ELR (cell line): ENCODE measurements around the gene ROCK2.

Experiments
- DNase-seq: peaks from one replicate; pipeline ENCODE4 v3.0.0-alpha.2; 2015; ENCODE audit warnings: low read depth

The ROCK2 gene

GRCh38 chr2:11309706-11310105 lies 34.7 kb downstream of the ROCK2 start:
- DNase-seq: no peak

DNA sequence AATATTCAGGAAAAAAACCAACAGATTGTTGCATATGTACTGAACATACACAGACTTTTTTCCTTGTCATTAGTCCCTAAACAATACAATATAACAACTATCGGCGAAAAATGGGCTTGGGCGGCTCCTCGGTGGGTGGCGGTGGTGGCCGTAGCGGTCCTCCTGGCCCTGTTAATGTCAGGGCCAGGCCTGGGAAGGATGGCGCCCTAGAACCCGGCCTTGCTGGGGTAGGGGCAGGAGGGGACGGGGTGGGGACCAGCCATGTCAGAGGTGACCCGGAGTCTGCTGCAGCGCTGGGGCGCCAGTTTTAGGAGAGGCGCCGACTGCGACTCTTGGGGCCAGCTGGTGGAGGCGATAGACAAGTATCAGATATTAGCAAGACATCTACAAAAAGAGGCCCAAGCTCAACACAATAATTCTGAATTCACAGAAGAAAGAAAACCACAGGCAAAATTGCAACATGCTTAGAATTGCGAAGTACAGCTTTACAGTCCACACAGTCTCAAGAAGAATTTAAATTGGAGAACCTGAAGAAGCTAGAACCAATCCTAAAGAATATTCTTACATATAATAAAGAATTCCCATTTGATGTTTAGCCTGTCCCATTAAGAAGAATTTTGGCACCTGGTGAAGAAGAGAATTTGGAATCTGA lies 36.5 kb downstream of the ROCK2 start:
- no peak for DNase-seq

- DNase-seq: peak; percentile 70
Observed at GRCh38 chr2:11305958-11306357, 38.5 kb downstream of the ROCK2 start.

DNA sequence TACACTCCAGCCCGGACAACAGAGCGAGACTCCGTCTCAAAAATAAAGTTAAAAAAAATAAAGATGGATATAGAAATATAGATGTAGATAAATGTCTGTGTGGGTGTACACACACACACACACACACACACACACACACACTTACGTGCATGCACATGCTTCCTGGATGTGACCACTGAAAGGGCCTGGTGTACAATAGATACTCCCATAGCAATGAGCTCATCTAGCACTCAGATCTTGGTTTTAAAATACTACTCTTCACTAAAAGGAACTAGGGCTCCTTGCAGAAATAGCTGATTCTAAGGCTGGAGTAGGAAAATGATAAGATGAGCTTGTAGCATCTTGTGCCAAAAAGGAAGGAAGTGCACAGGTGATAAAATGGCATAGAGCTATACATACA lies 39.1 kb downstream of the ROCK2 start:
- DNase-seq: no peak

GRCh38 chr2:11304476-11304875 lies 40.0 kb downstream of the ROCK2 start:
- DNase-seq: no peak

- DNase-seq: no peak
Observed at GRCh38 chr2:11303290-11304013, 41.0 kb downstream of the ROCK2 start.

- no peak for DNase-seq
Observed at GRCh38 chr2:11299439-11299838, 45.0 kb downstream of the ROCK2 start.

DNA sequence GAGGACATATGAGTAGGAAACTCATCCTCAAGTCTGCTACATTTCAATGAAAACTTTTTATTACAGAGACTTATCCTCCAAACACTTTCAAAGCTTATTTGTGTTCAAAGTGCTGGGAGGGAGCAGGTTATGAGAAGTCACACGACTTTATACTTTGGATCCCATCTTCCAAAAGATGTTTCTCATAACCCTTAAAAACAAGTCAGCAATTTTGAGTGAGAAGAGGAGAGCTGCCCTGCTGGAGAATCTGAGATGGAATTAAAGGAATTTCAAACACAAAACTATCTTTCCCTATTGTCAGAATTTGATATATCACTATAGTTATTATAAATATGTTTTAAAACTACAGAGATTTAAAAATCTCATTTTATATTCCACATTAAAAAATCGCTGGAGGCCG lies 45.8 kb downstream of the ROCK2 start:
- DNase-seq: no peak

GRCh38 chr2:11296401-11296800 lies 48.0 kb downstream of the ROCK2 start:
- DNase-seq: no peak

DNA sequence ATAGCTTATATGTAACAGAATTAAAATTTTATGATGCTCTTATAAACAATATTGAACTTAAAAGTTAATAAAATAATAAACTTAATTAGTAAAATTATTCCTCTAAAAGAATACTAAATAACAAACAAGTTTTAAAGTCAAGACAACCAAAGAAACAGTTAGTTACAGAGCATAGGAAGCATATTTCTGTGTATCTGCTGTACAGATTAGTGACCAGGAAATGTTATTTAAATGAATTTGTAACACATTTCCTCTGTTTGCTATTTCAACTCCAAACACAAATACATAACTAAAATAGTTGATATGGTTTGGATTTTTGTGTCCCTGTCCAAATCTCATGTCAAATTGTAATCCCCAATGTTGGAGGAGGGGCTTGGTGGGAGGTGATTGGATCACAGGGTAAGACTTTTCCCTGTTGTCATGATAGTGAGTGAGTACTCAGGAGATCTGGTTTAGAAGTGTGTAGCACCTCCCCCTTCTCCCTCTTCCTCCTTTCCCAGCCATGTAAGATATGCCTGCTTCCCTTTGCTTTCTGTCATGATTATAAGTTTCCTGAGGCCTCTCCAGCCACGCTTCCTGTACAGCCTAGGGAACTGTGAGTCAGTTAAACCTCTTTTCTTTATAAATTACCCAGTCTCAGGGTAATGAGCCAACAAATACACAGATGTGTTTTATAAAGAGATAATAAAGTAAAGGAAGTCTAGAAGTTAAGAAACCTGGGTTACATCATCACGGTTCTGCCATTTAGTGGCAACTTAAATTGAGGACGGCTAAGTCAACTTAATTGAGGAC lies 51.8 kb downstream of the ROCK2 start:
- peak; percentile 23 for DNase-seq

DNA sequence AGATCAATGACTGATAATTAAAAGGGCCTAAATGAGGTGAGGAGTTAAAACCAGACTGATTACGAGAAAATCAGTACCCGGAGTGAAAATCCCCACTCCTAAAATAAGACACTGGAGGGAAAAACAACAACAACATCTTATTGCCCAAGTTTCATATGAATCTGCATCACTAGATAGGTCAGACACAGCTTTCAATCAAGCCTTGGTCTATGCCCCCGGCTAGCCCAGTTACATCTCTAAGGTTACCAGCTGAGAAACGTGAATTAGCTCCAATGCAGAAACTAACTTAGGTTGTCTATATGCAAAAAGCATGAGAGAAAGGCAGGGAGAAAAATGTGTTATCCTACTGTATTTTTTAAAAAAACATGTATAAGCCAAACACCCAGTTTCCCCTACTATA lies 53.7 kb downstream of the ROCK2 start:
- DNase-seq: no peak

DNA sequence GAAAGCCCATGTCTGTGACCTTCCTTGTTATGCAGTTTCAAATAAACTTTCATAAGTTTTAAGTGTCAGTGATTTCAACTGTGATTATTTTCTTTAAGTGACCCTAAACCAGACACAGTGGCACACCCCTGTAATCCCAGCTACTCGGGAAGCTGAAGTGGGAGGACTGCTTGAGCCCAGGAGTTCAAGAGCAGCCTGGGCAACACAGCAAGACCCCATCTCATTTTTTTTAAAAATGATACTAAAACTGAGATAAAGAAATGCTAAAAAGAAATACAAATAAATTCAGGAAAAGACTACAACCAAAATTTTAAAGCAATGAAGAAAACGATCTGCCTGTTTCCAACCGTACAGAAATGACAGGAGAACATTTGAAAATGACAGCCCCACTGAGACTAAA lies 54.2 kb downstream of the ROCK2 start:
- no peak for DNase-seq

DNA sequence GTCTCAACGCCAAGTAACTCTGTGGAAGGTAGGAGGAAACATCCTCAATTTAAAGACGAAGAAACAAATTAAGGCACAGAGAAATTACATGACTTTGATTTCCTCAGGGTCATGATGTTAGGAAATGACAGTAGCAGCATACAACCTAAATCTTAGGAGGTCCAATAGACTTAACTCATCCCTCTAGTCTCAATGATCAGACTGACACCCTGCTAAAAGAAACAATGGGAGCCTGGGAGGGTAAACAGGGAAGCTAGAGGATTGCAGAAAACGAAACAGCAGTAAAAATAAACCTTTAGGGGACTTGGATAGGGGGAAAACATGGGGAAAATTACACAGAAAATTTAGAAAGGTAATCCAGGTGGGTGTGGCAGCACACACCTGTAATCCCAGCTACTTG lies 56.0 kb downstream of the ROCK2 start:
- no peak for DNase-seq

DNA sequence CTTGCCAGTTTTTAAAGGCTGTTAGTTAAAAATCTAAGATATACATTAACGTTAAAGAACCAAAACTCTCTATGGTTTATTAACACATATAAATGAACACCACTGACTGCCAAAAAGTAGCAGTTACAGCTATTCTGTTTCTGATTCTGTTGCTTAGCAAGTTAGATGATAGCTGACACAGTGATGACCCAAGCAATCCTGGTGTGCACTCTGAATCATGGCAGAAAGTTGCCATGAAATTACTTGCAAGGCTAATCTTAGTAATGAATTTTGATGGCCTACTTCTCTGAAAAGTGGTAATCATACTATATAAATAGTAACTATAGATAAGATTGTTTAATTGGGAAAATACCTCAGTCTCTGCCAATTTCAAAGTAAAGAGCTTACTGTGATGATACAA lies 57.7 kb downstream of the ROCK2 start:
- no peak for DNase-seq

GRCh38 chr2:11286323-11286722 lies 58.1 kb downstream of the ROCK2 start:
- DNase-seq: no peak

DNA sequence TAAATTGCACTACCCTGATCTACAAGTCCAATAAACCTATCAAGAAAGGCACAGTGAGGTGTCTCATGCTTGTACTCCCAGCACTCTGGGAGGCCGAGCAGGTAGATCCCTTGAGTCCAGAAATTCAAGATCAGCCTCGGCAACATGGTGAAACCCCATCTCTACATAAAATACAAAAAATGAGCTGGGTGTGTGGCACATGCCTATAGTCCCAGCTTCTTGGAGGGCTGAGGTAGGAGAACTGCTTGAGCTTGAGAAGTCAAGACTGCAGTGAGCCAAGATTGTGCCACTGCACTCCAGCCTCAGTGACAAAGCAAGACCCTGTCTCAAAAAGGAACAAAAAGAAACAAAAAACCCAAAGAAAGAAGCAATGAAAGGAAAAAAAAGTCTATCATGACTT lies 58.9 kb downstream of the ROCK2 start:
- no peak for DNase-seq

DNA sequence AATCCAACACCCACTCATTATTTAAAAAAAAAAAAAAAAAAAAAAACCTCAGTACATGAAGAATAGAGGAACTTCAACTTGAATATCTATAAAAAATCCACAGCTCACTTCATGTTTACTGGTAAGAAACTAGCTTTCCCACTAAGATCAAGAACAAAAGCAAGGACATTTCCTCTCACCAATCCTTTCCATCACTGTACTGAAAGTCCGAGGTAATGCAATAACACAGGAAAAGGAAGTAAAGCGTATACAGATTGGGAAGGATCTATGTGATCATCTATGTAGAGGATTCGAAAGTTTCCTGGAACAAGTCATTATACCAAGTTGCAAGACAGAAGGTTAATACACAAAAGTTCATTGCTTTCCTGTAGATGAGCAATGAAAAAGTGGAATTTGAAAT lies 63.2 kb downstream of the ROCK2 start:
- no peak for DNase-seq

DNA sequence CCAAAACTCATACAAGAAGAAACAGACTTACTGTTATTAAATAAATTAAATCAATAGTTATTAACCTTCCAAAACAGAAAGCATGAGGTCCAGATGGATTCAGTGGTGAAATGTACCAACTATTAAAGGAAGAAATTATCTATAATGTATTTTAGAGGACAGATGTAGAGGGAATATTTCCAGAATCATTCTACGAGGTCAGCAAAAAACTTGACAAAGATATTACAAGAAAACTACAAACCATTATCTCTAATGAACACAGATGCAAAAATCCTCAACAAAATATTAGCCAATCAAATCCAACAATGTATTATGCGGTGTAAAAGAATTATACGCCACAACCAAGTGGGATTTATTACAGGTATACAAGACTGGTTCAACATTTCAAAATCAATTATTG lies 63.7 kb downstream of the ROCK2 start:
- DNase-seq: no peak

- no peak for DNase-seq
Observed at GRCh38 chr2:11279398-11279797, 65.0 kb downstream of the ROCK2 start.

DNA sequence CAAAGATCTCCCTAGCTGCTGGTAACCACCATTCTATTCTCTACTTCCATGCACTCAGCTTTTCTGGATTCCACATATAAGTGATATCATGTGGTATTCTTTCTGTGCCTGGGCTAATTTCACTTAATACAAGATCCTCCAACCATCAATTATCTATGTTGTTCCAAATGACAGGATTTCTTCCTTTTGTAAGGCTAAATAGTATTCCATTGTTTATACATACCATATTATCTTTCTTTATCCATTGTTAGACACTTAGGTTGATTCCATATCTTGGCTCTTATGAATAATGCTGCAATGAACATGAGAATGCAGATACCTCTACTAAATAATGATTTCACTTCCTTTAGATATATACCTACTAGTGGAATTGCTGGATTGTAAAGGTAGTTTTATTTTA lies 66.2 kb downstream of the ROCK2 start:
- no peak for DNase-seq

- DNase-seq: no peak
Observed at GRCh38 chr2:11275910-11276309, 68.5 kb downstream of the ROCK2 start.

GRCh38 chr2:11270891-11271290 lies 73.5 kb downstream of the ROCK2 start:
- peak; percentile 20 for DNase-seq

DNA sequence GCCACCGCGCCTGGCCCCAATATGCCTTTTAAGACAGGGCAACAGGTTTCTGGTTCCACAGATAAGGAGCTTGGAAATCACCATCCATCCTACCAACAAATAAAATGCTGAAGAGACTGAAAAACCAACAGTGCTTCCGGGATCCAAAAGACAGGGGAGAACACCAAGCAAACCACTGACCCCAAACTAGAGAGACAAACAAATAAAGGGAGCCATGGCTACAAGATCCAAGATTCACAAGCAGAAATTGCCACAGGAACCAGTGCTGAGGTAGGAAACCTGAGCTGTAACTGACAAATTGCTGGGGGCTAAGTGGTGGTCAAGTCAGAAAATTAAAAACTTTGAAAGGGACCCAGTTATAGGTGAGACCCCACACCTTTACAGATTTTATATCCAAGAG lies 76.5 kb downstream of the ROCK2 start:
- no peak for DNase-seq
